OCI-M1 (cell line): ENCODE data around the gene YY1.
"Not testable (repeated sequence)": the region's sequence is repeated elsewhere in the genome, so short reads cannot be mapped to it uniquely, and the experiment has no call there.

ENCODE experiments used
- DNase-seq: peaks from one replicate; lab custom pipeline; 2025; lab: John Stamatoyannopoulos, UW

YY1 gene

DNA sequence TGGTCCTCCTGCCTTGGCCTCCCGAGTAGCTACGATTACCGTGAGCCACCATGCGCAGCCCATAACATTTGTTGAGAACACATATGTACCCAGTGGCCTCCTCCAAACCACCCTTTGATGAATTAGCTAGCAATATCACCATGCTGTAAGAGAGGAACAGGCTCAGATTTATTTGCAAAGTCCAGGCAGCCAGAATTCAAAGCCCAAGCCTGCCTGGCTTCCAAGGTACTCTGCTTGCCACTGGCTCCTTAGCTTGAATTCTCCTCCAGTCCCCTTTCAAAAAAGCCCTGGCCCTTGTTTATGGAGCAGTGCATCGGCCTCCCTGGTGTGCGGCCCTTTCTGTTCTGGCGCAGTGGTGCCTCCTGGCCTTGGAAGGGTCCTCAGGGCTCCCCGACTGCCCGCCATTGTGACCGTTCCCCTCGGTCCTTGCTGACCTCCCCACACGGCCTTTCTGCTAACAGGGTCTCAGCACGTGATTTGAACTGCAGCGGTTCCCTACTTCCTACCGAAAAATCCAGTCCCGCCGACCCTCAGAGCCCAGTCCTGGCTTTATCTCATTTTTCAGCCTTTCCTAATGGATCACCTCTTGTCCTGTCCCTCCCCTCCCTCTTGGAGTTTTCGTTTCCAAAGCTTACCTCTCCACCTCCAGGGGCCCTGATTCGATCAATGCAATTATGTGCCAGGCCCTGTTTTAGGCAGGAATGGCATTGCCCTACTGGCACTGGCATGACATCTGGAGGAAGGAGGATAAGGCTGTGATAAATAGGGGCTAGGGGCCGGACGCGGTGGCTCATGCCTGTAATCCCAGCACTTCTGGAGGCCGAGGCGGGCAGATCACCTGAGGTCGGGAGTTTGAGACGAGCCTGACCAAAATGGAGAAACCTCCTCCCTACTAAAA lies 45.3 kb downstream of the YY1 start:
- DNase-seq, result no peak

DNA sequence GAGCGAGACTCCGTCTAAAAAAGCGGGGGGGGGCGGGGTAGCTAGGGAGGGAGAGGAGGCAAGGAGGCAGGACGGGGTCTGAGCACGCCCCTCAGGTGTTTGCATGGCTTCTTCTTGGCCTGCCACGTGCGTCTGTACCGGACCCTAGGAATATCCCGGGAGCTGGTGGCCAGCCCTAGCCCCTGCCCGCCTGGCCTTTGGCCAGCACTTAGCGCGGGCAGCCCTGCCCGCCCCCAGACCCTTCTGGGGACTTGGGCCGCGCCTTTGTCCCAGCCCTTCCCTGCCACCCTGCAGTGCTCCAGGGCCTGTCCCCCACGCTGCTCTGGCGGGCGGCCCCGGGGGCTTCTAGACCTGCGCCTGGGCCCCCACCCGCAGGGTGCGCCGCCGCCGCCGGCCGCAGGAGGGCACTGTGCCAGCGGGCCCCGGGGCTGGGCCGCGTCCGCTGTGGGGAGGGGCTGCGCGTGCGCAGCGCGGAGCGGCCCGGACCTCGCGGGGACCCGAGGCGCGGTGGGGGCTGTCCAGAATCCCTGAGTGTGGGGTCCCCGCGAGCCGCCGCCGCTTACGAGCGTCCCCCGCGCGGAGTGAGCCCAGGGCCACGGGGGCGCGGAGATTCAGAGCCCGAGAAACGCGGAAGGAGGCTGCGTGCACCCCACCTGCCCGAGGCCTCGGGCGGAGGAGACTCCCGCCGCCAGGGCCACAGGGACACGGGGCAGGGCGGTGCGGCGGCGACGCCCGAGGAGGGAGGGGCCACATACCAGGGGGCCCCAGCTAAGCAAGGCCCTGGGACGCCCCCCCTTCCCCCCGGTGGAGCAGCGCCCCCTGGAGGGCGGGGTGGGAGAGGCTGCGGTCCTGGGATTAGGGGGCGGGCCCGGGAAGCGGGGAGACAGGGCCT lies 46.3 kb downstream of the YY1 start:
- DNase-seq, result peak; percentile 67

DNA sequence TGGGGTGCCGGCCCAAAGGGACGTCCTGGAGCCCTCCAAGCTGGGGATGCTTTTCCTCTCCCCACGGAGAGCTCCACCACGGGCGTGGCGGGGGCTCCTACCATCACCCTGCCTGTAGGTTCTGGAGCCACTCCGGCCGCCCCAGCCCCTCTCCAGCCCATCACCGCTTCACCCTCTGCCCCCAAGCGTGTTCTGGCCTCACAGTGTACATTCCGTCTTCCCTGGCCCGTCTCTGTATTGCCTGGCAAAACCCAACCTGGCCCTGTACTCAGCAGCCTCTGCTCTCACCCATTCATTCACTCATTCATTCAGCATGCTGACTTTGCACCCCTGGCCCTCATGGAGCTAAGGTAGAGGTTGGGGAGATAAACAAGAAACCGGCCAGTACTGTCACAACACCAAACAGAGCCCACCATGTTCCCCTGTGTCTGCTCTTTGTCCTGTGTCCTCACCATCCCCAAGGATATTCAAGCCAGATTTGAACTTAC lies 47.0 kb downstream of the YY1 start:
- DNase-seq, result no peak

DNA sequence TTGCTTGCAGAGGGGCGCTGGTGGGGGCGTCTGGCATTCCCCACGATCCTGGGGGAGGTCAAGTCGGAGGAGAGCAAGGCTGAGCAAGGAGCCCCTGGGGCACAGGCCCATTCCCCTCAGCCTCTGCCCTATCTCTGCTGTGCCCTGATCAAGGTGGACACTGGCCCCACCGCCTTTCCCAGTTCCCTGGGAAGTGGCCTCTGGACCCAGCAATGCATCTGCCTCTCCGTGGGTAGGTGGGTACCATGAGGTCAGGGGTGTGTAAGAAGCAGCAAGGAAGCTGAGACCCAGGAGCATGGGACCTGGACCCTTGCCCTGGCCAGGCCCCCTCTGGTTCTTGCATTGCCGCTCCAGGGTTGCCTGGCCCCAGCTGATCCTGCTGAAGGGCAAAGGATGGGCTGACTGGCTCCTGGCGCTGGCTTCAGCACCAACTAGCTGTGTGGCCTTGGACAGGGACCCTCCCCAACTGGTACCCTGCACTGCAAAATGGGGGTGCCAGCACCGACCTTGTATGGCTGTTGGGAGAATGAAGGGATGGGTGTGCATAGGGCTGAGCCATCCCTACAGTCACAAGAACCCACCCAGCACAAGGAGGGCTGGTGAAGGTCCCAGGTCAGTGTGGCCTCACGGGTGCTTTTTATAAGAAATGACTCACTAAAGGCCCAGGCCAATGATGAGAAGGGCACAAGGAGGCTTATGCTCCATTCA lies 47.7 kb downstream of the YY1 start:
- DNase-seq, result no peak

DNA sequence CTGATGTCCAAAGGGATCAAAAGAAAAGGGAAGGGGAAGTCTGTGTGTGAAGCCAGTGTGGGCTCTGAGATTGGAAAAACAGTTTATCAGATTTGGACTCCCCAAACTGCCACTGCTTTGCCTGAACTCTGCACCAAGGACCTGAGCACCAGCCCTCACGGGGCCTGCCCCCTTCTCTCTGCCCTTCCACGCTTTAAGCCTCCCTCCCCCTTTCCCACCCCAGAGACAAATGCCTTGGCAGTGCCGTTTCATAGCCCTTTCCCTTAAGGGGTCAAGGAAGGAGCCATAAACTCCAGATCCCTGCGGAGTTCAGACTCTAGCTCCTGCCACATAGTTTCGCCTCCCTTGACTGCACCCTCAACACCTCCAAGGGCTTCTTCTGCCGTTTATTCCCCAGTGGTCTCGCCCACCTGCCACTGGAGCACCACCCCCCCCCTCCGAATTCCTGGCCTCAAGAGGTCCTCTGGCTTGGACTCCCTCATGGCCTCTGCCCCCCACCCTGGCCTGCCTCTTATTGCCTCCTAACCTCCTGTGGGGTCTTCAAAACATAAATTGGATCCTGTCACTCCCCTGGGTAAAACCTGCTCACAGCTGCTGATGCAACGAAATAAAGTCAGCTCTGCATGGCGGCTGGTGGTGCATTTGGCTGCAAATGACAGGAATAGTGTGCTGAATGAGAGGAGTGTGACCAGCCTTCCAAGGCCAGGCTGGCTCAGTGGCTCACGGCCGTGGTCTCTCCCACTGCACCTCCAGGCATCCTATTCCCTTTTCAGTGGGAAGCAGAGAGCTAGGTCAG lies 48.5 kb downstream of the YY1 start:
- DNase-seq, result no peak

DNA sequence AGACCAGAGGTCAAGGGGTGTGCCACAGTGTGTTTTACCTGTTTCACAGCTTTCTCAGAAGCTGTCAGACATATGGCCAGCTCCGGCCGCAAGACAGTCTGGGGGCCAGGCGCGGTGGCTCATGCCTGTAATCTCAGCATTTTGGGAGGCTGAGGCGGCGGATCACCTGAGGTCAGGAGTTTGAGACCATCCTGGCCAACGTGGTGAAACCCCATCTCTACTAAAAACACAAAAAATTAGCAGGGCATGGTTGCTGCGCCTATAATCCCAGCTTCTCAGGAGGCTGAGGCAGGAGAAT lies 49.0 kb downstream of the YY1 start:
- not testable (repeated sequence) for DNase-seq

DNA sequence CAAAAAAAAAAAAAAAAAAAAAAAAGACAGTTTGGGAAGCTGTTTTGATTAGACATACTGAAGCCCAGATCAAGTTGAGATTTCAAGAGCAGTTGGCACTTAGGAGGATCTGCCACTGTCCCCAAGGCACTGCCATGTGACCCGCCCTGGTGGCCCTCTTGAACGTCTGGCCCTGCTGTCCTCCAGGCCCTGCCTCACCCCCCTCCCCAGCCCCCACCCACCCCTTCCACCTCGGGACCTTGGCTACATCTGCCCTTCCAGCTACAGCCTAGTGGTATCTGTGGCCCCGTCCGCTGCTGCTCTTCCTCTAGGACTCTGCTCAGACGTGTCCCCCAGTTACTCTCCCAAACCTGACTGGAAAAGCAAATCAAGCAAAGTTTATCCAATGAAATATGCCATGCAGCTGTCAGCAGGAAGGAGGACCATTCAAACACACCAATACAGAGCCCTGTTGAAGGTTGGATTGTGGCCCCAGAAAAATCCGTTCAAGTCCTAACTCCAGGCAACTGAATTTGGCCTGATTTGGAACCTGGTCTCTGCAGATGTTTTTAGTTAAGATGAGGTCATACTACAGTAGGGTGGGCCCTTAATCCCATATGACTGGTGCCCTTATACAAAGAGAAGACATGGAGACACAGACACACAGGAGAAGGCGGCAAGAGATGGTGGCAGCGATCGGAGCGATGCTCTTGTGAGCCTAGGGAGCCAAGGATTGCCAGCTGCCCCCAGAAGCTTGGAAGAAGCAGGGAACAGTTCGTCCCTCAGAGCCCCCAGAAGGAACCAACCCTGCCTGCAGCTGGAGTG lies 49.6 kb downstream of the YY1 start:
- DNase-seq, result no peak

DNA sequence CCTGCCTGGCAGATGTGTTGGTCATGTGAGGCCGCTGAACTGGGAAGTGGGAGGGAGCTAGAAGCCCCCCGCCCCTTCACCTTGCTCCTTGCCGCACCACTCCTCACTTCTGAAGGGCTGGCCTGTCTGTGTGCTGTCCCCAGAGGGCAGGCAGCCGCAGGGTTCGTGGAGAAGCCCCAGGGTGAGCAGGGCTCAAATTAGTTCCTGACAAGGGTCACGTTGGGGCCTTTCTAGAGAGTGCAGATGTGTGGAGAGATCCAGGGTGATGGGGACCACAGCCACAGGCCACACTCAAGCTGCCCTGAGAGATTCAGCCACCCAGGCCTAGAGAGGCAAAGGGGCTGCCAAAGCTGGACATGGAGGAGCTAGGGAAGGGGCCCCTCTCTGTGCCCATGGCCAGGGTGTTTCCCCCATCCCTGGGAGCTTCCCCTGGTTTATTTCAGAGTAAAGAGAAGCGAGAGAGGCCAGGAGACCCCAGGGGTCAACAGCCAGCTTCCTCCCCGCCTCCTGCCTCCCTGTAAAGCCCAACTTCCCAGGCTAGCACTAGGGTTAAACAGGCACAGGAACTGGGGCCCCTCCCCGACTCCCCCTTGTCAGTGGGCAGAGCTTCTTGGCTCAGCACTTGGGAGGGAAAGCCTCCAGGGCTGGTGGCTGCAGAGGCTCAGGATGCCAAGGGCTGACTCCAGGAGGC lies 51.1 kb downstream of the YY1 start:
- DNase-seq, result no peak

DNA sequence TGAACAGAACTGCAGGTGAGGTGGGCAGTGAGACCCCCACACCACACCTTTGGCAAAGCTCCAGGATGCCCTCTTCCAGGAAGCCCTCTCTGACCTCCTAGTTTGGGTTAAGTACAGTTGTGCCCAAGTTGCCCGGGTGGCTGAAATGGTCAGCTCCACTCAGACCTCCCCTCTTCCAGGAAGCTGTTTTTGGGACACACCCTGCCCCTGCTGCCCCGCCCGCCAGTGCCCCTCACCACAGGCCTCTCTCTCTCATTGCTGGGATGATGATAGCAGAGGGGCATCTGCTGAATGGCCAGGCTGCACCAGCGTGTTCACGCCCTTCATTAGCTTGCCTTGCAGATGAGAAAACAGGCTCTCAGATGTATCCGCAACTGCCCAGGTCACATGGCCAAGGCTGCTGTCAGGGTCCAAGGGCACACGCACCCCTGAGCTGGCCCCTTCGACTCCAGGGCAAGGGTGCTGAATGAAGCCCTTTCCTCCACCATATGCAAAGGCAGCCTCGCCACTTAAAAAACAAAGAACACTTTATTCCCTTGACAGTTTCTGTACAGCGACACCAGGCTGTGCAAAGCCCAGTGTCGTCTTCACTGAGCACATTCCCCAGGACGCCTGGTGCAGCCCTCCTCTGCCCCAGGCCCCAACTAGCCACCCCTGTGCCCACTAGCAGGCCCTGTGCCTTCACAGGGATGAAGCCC lies 51.8 kb downstream of the YY1 start:
- DNase-seq, result no peak

DNA sequence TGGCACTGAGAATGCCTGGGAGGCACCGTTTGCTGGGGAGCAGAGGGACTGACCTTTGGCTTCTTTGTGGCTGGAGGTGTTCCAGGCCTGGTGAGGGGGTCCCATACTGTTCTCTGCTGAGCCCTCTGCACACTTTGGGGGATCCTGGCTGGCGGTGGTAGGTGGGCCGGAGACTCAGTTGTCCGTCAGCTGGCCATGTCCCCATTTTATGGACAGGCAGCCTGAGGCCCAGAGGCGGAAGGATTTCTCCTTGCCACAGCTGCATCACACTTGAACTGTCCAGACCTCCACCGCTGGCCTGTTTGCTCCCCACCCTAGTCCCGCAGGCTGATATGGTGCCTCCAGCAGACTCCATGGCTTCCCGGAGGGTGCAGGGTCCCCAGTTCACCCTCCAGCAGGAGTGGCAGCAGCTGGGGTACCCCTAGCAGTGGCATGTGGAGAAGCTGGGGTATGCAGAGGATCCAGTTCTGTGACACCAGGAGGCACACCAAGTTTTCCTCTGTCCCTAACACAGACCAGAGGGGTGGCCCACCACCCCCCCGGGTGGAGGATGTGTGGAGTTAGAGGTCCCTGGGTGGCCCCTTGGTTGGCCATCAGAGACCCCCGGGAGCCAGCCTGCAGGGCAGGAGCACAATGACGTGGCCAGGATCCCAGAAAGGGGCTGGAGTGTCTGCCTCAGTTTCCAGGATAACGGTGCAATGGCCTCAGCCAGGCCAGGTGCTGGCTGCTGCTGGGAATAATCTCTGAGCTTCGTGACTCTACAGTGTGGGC lies 52.5 kb downstream of the YY1 start:
- DNase-seq, result no peak

DNA sequence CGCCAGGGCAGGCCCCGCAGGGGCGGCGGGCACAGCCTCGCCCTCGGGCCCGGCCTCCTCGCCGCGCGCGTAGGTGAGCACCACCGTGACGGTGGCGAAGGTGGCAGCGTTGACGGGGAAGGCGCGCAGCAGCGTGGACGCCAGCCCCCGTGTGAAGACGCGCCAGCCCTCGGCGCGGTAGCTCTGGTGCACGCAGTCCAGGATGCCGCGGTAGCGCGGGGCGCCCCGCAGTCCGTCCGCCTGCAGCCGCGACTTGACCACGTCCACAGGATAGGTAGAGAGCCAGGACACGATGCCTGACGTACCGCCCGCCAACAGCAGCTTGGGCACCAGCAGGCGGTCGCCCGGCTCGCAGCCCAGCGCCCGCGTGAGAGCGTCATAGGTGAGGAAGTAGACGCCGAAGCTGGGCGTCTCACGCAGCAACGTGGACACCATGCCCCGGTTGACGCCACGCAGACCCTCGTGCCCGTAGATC lies 53.4 kb downstream of the YY1 start:
- no peak for DNase-seq

DNA sequence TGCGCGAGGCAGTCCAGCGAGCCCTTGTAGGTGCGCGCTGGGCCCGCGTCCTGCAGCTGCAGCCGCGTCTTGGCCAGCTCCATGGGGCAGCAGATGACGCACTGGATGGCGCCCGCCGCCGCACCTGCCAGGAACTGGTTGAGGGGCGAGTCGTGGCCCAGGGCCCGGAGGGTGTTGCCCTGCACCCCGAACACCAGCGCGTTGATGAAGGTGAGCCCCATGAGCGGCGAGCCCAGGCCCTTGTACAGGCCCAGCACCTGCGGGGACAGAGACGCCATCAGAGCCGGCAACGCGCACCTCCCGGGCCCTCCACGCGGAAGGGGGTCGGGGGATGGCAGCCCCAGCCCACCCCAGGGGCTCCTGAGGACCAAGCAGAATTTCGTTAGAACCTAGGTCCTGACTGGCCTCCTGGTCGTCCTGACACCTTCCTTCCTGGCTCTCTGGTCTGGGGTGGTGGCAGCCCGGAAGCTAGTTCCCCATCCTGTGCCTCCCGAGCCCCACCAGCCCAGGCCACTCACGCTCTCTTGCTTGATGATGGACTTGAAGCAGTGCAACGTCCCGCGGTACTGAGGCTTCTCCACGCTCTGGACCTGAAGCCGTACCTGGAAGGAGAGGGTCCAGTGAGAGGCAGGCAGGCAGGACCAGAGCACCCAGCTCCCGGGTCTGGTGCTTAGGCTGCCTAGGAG lies 54.0 kb downstream of the YY1 start:
- no peak for DNase-seq

DNA sequence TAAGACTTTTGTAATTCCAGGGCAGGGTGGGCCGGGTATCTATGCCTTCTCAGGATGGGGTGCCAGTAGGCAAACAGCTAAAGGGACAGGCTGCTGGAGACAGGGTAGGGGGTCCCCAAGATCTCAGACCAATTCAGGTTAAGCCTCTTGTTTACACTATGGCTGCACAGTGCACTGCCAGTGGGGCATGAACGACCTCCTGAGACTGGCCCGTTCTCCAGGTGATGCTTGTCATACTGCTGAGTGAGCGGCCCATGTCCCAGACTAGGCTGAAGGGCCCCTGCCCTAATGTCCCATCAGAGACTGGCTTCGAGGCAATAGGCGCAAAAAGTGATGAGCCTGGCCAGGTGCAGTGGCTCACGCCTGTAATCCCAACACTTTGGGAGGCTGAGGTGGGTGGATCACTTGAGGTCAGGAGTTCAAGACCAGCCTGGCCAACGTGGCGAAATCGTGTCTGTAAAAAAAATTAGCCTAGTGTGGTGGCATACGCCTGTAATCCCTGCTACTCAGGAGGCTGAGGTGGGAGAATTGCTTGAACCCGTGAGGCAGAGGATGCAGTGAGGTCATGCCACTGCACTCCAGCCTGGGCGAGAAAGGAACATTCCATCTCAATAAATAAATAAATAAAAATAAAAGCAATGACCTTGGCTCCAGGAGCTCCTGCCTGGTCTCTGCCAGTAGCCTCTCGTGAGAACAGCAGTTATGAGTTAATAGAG lies 54.7 kb downstream of the YY1 start:
- no peak for DNase-seq

DNA sequence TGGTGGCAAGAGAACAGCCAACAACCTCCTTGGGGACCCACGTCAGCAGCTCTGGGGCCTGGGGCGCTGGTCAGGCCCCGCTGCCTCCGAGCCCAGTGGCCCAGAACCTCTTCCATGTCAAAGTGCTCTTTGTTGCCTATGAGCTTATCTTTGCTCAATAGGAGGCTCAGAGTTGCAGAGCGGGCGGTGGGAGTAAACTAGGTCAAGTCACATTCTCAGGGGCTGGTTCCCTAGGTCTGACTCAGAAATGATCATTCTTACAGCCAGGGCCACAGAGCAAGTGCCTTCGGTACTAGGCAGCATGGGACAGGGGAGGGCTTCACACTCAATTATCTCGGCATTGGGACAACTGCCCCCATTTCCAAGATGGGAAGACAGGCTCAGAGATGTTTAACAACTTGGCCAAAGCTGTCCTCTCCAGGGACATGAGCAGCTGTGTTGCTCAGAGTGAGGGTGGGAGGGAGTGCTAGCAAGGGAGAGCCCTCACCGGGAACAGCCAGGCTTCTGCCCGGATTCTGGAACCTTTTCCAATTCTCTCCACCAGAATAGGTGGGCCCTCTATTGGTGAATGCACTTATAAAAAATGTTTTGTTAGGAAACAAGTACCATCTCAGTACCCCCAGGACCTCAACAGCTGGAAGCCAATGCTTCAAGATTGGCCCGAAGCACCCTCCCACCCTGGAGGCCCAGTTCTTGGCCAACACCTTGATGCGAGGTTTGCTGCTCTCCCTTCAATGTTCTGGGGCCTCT lies 55.4 kb downstream of the YY1 start:
- no peak for DNase-seq

DNA sequence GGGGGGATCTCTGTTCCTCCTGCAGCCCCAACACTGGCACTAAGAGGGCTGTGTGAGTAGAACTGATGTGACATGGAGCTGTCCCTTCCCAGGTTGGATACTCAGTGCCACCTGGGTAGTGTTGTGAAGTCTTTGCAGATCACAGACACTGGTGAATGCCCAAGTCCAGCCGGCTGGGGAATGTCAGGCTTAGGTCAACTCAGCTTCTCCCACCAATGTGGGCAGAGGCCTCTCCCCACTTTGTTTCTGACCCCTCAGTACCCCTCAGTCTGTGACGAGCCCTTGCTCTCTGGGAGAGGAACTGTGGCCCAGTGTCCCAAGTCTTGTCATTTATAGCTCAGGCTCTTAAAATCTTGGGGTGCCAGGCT lies 56.0 kb downstream of the YY1 start:
- no peak for DNase-seq

DNA sequence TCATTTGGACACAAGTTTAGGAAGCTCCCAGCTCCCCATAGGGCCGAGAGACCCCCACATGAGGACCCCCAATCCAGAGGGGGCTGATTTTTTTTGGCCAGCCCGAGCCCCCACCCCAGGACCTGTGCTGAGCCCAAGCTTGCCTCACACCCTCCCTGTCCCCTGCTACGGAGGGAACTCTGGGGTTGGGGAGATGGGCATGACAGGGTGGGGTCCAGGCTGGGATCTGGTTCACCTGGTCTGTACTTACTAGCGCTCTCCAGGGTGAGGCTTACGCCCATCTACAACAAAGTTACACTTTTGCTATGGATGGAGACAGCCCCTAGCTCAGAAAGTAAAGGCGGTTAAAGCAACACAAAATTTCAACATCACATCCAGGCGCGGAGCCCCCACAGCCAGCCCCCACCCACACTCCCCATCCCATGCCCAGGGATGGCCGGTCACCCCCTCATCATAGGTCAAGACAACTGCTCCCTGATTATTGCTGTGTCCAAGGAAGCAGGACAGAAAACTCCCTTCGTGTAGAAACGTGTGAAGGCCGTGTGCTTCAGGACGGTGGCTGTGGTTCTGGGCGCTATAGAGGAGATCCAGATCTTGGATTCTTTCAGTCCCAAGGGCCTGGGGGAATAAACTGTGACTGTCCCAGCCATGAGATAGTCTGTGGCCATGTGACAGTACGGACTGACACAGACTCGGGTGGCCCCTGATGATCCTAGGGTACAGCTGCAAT lies 56.6 kb downstream of the YY1 start:
- DNase-seq, result no peak
